ENCODE results near the gene PSAPL1. TPM values are rescaled to one million over a fixed set of nuclear protein-coding genes. Genes with fewer than 3 reads are reported as not detected.

PSAPL1 gene
- total RNA-seq, 1 donor from 2014 or later, result not detected

GRCh38 chr4:7382634-7383014, 52.1 kb downstream of the PSAPL1 start:
- DNase-seq (ENCODE audit: low read depth) (no peak), FAIRE-seq (no peak)
- Histone ChIP-seq H3K36me3 (ENCODE audit: control insufficient read depth, insufficient read depth, low read length) (no peaks in the 10 kb centered on the region), H3K27me3 (ENCODE audit: control insufficient read depth, insufficient read depth, low read length) (no peaks in the 10 kb centered on the region), H3K4me3 (ENCODE audit: low read depth, low read length) (no peak overlapping the region)
- TF ChIP-seq CTCF (IDR thresholded peaks at IDR 0.05; ENCODE audit: insufficient read depth, low read length, severe bottlenecking), result no peak

DNA sequence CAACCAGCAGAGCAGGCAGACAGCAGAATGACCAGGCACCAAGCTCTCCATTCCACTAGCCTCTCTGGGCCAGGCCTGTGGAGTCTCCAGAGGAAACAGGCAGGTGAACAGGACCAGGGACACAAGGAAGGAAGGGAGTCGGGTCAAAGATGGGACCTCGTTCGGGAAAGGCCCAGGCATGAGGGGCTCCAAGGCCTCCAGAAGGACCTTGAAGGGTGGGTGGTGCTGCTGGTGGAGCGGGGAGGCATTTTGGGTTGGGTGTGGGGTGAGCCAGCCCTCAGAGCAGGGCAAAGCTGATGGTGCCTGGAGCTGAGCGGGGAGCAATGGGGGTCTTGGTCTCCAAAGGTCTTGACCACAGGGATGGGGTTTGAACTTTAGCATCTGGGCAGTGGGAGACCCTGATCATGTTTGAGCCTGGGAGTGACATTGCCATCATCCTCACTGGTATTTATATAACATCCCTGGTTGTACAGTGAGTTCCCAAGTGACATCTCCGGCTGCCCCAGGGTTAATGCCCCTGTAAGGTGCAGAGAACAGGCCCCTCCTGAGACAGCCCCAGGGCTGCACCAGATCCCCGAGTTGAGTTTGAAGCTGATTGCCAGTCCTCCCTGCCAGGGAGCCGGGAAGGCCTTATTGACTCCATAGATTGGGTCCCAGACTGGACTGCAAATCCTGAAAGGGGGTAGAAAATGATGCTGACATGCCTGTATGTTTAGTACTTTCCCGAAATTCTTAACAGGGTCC, 52.7 kb downstream of the PSAPL1 start:
- H3K4me3 ChIP-seq (ENCODE audit: low read depth, low read length), result no peak overlapping the region
- peaks cover 2% of the 10 kb centered on the region for H3K27me3 ChIP-seq (ENCODE audit: control insufficient read depth, insufficient read depth, low read length)
- FAIRE-seq (no peak), DNase-seq (ENCODE audit: low read depth) (no peak)
- no peak for TF ChIP-seq CTCF (IDR thresholded peaks at IDR 0.05; ENCODE audit: insufficient read depth, low read length, severe bottlenecking)
- no peaks in the 10 kb centered on the region for H3K36me3 ChIP-seq (ENCODE audit: control insufficient read depth, insufficient read depth, low read length)

DNA sequence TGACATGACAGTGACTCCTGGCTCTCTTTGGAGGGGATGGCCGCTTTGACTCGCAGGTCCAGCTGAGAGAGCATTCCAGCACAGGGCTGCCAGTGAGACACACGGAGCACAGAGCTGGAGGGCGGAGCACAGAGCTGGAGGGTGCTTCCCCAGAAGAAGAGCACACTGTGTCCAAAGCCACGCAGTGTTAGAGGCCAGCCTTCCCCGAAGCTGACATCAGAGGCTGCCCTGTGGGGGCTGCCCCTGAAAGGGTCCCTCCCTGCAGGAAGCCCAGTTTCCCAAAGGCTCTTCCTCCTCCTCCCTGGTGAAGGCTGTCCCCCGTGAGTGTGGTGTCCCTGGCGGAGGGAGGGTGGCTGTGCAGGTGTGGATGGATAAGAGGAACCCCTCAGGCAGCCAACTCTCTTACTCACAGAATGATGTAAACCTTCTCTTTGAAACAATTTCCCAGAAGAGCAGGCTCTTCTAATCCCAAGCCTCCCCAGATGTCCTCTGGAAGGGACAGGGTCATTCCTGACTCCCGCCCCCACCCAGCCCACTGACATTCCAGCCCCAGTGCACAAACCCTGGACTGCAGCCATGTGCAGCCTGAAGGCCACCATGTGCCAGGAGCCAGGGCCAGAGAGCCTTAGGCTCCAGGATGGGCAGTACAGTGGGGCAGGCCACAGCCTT, 53.4 kb downstream of the PSAPL1 start:
- Histone ChIP-seq H3K36me3 (ENCODE audit: control insufficient read depth, insufficient read depth, low read length) (no peaks in the 10 kb centered on the region), H3K4me3 (ENCODE audit: low read depth, low read length) (no peak overlapping the region), H3K27me3 (ENCODE audit: control insufficient read depth, insufficient read depth, low read length) (peaks cover 2% of the 10 kb centered on the region)
- DNase-seq (ENCODE audit: low read depth), result no peak
- no peak for TF ChIP-seq CTCF (IDR thresholded peaks at IDR 0.05; ENCODE audit: insufficient read depth, low read length, severe bottlenecking)
- FAIRE-seq, result no peak

Other genes with a start within 250 kb of the PSAPL1 start
- under 0.01 and 1.0 TPM in 2 replicates for gene SORCS2, start 242.4 kb downstream of the PSAPL1 start, total RNA-seq